NB4 (cell line): ENCODE measurements around the gene OSM.

Experiments used
- CTCF ChIP-seq: IDR thresholded peaks from one replicate; pipeline ENCODE4 v1.5.1; 2012; ENCODE audit warnings: low read depth, low read length
- MYC ChIP-seq: IDR thresholded peaks from 2 replicates; pipeline ENCODE4 v1.6.1; 2011; ENCODE audit warnings: low read depth, low read length
- POLR2A ChIP-seq: IDR thresholded peaks from 2 replicates; pipeline ENCODE4 v1.6.1; 2011; ENCODE audit warnings: mild to moderate bottlenecking; ENCODE audit not compliant: insufficient read length; ENCODE audit errors: extremely low read depth
- TF ChIP-seq, protein P1 (sequence below): IDR thresholded peaks from 2 replicates; pipeline ENCODE4 v1.6.1; 2011; ENCODE audit warnings: low read depth, low read length

GRCh38 chr22:30221121-30221992 lies 45.3 kb downstream of the OSM start:
- TF ChIP-seq CTCF (no peak), MYC (no peak), POLR2A (no peak)
- TF ChIP-seq, protein P1, sequence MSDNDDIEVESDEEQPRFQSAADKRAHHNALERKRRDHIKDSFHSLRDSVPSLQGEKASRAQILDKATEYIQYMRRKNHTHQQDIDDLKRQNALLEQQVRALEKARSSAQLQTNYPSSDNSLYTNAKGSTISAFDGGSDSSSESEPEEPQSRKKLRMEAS, result no peak
